ENCODE measurements around the gene HMX1. TPM values are rescaled to one million over a fixed set of nuclear protein-coding genes. Genes with fewer than 3 reads are reported as not detected.

HMX1 gene
- total RNA-seq, 1 donor, result not detected

DNA sequence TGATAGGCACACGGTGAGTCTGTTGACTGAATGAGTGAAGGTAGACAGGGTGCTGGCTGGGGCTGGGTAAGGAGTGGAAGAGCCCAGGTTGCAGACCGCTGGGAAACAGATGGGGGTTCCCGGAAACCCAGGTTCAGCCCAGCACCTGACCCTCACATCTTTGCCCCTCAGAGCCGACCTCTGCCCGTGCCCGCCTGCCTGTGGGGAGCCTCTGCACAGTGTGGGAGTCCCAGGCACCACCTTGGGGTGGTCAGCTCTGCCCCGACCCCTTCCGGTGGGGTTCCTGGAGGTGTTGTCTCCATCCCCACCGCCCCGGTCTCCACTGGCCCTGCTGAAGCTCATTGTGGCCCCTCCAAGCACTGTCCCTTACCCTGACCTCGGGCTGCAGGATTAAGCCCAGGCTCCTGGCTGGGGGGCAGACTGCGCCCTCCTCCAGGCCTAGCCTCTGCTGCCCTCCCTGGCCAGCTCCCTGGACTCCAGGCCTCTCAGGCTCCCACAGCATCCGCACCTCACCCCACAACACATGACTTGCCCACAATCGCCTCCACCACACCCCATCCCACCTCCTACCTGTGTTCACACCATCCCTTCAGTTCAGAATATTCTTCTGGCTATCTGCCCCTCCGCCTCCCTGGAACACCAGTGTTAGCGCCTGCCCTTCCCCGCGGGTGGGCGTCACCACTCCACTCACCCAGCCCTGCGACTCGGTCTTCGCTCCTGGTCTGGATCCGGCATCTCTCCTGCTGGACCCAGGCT lies 21.4 kb downstream of the HMX1 start:
- no peaks in the 10 kb centered on the region for H3K4me1 ChIP-seq (ENCODE audit: insufficient read depth, low read length)
- H3K9me3 ChIP-seq (ENCODE audit: low read depth, low read length), result no peaks in the 10 kb centered on the region
- no peak overlapping the region for H3K4me3 ChIP-seq (ENCODE audit: low read length)
- peaks cover 8% of the 10 kb centered on the region for H3K27me3 ChIP-seq (ENCODE audit: insufficient read depth, low read length)

DNA sequence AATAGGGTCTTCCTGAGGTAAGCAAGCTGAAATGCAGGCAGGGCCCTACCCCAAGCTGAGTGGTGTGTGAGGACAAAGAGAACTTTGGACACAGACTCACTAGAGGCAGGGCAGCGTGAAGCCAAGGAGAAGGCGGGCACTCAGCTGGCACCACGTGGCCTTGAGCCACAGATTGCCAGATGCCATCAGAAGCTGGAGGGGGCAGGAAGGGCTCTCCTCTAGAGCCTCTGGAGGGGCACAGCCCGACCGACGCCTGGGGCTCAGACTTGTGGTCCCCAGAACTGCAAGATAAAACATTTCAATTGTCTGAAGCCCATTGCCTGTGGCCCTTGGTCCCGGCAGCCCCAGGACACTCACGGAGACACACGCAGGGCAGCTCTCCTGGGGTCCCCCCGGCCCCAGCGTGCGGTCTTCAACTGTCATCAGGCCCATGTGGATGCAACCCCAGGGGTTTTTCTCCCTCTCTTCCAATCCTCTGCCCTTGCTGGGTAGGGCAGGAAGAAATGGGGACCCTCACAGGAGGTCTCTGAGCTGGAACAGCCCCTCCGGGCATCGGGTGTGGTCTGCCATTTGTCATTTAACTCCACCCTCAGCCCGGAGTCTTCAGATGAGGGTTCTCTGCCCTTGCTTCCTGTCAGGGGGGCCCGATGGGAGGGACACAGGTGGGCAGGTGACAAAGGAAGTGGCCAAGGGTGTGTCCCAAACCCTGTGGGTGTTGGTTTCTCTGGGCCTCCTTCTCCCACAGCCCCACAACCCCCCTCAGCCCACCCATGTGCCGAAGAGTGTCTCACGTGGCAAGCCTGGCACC lies 22.2 kb downstream of the HMX1 start:
- Histone ChIP-seq H3K4me1 (ENCODE audit: insufficient read depth, low read length) (no peaks in the 10 kb centered on the region), H3K27me3 (ENCODE audit: insufficient read depth, low read length) (peaks cover 4% of the 10 kb centered on the region), H3K9me3 (ENCODE audit: low read depth, low read length) (no peaks in the 10 kb centered on the region), H3K4me3 (ENCODE audit: low read length) (no peak overlapping the region)

DNA sequence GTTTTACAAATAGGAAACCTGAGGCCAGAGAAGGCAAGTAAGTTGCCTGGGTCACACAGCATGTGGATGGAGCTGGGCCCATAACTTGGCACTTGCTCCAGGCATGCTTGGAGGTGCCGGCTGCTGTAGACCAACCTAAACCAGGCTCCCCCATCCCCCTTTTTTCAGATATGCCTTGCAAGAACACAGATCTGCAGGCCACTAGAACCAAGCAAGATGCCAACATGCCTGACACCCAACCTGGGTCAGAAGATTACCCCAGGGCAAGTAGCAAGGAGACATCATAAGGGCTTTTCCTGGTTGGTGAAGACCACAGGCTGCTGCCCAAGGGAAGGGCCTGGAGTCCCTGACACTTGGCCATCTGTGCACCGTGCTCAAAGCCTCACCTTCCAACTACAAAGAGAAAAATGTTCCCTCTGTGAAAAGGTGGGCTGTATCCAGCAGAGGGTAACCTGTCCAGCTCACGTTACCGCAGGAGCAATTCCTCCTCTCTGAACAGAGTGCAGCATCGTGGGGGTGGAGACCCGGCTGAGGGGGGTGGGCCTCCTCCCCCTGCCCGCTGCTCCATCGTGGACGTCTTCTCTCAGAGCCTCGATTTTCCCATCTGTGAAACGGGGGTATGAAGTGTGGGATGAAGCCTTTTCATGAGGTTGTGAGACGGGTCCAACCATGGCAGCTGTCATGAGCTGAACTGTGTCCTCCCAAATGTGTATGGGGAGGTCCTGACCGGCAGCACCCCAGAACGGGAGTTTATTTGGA lies 23.0 kb downstream of the HMX1 start:
- H3K9me3 ChIP-seq (ENCODE audit: low read depth, low read length), result no peaks in the 10 kb centered on the region
- H3K4me3 ChIP-seq (ENCODE audit: low read length), result no peak overlapping the region
- H3K4me1 ChIP-seq (ENCODE audit: insufficient read depth, low read length), result no peaks in the 10 kb centered on the region
- H3K27me3 ChIP-seq (ENCODE audit: insufficient read depth, low read length), result no peaks in the 10 kb centered on the region

DNA sequence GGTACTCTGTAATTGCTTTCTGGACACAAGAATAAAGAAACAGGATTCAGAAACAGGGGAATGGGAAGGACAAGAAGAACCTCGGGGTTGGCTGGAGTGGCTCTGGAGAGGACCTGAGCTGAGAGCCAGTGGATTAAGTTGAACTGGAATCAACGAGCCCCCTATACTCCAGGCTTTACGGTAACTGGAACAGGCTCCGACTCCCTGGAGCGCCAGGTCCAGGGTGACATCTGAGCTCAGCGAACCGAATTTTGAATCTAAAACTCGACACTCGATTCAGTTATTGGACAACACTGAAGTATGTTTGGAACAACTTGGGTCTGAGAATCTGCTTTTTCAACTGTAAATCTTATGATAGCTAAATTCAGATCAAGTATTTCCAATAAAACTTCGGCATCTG lies 23.9 kb downstream of the HMX1 start:
- Histone ChIP-seq H3K4me3 (ENCODE audit: low read length) (no peak overlapping the region), H3K4me1 (ENCODE audit: insufficient read depth, low read length) (no peaks in the 10 kb centered on the region), H3K27me3 (ENCODE audit: insufficient read depth, low read length) (no peaks in the 10 kb centered on the region), H3K9me3 (ENCODE audit: low read depth, low read length) (no peaks in the 10 kb centered on the region)

DNA sequence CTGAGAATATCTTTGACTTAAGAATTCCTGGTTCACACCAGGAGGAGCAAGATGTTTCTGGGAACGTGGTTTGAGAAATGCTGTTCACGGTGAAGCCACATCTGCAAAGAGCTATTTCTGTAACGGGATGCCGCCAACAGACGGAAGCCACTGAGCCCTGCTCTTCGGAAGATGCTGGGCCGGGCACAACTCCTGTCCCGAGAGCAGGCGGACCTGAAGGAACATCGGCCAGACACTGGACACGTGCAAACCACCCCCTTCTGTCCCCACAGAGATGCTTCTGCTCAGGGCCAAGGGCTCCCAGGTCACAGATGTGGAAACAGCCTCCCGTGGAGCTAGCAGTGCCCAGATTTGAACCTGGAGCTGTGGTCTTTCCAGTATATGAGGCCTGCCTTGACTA lies 24.3 kb downstream of the HMX1 start:
- Histone ChIP-seq H3K27me3 (ENCODE audit: insufficient read depth, low read length) (no peaks in the 10 kb centered on the region), H3K4me3 (ENCODE audit: low read length) (no peak overlapping the region), H3K9me3 (ENCODE audit: low read depth, low read length) (no peaks in the 10 kb centered on the region), H3K4me1 (ENCODE audit: insufficient read depth, low read length) (no peaks in the 10 kb centered on the region)

DNA sequence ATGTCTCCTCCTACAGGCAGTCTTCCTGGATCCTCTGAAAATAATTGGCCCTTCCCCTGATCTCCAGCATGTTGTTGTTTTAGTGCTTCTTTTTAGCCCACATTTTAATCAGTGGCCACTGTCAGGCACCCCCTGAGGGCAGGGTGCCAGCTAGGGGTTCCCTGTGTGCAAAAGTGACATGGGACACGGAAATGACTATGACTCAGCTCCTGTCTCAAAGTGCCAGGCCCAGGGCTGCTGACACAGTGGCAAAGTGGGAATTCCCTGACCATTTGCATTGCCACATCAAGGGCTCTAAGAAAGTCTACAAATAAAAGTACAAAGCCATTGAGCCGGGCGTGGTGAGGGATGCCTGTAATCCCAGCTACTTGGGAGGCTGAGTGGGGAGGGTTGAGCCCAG lies 24.8 kb downstream of the HMX1 start:
- no peak overlapping the region for H3K4me3 ChIP-seq (ENCODE audit: low read length)
- no peaks in the 10 kb centered on the region for H3K27me3 ChIP-seq (ENCODE audit: insufficient read depth, low read length)
- no peaks in the 10 kb centered on the region for H3K4me1 ChIP-seq (ENCODE audit: insufficient read depth, low read length)
- no peaks in the 10 kb centered on the region for H3K9me3 ChIP-seq (ENCODE audit: low read depth, low read length)

DNA sequence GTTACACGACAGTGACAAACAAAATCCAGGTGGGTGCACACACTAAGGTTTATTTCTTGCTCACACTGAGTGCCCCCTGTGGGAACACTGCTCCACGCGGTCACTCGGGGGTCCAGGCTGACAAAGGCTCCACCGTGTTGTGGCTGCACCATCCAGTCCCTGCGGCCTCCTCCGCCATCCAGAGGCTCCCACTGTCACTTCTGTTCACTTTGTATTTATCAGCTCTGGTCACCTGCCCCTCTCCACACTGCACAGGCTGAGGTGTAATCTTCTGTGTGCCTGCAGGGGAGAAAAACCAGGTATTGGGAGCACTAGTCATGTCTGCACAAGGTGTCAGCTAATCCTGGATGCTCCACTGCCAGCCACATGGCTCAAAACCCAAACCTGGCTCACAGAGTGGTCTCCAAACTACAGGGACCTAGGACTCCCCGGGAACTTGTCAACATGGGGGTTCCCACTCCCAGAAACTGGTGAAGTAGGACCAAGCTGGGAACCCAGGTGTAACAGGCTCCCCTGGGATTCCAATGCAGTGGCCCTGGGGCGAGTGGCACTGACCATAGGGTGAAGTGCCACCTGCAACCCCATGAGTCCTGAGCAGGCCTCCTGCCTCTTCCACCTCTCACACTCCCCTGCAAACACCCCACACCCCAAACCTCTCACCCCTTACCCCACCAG lies 25.5 kb downstream of the HMX1 start:
- Histone ChIP-seq H3K27me3 (ENCODE audit: insufficient read depth, low read length) (no peaks in the 10 kb centered on the region), H3K9me3 (ENCODE audit: low read depth, low read length) (no peaks in the 10 kb centered on the region), H3K4me1 (ENCODE audit: insufficient read depth, low read length) (no peaks in the 10 kb centered on the region), H3K4me3 (ENCODE audit: low read length) (no peak overlapping the region)

DNA sequence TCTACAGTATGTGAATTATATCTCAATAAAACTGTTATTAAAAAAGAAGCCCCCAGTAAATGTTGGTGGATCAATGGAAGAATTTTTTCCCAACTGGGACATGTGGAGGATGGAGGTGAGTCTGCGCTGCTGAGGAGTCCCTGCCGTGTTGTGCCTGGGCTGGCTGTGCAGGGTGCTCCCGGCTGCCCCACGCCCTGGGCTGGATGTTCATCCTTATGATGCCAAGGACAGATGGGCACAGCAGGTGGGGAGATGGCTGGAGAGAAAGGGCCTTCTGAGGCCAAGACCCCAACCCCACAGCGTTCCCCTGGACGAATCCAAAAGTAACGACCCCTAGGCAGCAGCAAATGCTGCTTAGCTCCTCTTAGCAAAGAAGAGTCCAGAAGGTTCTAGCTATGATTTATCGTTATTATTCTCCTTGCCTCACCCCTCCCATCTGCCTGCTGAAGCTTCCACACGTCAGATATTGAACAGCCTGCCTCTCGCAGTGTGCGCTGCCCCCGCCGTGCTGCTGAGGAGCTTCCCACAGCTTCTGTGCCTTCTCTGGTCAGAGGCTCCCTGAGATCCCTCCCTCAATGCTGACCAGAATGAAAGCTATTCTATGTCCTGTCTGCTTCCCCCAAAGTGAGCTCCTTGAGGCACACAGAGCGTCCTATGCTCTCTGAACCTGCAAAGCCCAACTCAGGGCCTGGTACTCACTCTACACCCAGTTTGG lies 26.5 kb downstream of the HMX1 start:
- Histone ChIP-seq H3K4me1 (ENCODE audit: insufficient read depth, low read length) (no peaks in the 10 kb centered on the region), H3K4me3 (ENCODE audit: low read length) (no peak overlapping the region), H3K9me3 (ENCODE audit: low read depth, low read length) (no peaks in the 10 kb centered on the region), H3K27me3 (ENCODE audit: insufficient read depth, low read length) (no peaks in the 10 kb centered on the region)

DNA sequence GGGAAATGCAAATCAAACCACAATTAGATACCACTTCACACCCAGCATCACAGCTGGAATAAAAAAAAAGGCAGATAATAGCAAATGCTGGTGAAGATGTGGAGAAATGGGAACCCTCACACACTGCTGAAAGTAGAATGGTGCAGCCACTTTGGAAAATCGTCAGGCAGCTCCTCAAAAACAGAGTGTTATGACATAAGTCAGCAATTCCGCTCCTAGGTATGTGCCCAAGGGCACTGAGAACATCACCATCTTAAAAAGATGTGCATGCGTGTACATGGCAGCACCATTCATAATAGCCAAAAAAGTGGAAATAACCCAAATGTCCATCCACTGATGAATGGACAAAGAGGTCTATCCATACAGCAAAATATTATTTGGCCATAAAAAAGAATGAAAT lies 28.0 kb downstream of the HMX1 start:
- no peaks in the 10 kb centered on the region for H3K4me1 ChIP-seq (ENCODE audit: insufficient read depth, low read length)

DNA sequence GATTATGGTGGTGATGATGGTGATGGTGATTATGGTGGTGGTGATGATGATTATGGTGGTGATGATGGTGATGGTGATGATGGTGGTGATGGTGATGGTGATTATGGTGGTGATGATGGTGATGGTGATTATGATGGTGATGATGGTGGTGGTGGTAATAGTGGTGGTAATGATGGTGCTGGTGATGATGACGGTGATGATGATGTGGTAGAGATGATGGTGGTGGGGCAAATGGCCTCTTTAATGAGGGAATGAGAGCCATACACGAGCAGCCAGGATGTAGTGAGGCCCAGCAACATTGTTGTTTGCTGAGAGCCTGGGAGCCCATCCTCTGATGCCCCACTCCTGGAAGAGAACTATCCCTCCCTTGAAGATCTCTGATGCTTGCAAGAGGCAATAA lies 29.0 kb downstream of the HMX1 start:
- Histone ChIP-seq H3K4me1 (ENCODE audit: insufficient read depth, low read length) (no peaks in the 10 kb centered on the region), H3K9me3 (ENCODE audit: low read depth, low read length) (no peaks in the 10 kb centered on the region), H3K27me3 (ENCODE audit: insufficient read depth, low read length) (no peaks in the 10 kb centered on the region), H3K4me3 (ENCODE audit: low read length) (no peak overlapping the region)

More for the DNA sequence above, 28.0 kb downstream of the HMX1 start:
- Histone ChIP-seq H3K9me3 (ENCODE audit: low read depth, low read length) (no peaks in the 10 kb centered on the region), H3K4me3 (ENCODE audit: low read length) (no peak overlapping the region), H3K27me3 (ENCODE audit: insufficient read depth, low read length) (no peaks in the 10 kb centered on the region)

DNA sequence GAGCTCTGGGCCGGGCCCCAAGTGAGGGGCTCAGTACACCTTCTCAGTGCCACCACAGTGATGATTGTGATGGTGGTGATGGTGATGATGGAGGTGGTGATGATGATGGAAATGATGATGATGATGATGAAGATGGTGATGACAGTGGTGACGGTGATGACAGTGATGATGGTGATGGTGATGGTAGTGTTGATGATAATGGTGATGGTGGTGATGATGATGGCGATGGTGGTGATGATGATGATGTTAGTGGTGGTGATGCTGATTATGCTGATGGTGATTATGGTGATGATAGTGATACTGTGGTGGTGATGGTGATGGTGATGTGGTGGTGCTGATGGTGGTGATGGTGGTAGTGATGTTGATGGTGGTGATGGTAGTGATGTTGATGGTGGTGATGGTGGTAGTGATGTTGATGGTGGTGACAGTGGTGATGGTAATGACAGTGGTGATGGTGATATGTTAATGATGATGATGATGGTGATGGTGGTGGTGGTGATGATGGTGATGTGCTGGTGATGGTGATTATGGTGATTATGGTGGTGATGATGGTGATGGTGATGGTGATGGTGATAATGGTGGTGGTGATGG lies 29.9 kb downstream of the HMX1 start:
- Histone ChIP-seq H3K4me3 (ENCODE audit: low read length) (no peak overlapping the region), H3K27me3 (ENCODE audit: insufficient read depth, low read length) (no peaks in the 10 kb centered on the region), H3K4me1 (ENCODE audit: insufficient read depth, low read length) (no peaks in the 10 kb centered on the region), H3K9me3 (ENCODE audit: low read depth, low read length) (no peaks in the 10 kb centered on the region)

DNA sequence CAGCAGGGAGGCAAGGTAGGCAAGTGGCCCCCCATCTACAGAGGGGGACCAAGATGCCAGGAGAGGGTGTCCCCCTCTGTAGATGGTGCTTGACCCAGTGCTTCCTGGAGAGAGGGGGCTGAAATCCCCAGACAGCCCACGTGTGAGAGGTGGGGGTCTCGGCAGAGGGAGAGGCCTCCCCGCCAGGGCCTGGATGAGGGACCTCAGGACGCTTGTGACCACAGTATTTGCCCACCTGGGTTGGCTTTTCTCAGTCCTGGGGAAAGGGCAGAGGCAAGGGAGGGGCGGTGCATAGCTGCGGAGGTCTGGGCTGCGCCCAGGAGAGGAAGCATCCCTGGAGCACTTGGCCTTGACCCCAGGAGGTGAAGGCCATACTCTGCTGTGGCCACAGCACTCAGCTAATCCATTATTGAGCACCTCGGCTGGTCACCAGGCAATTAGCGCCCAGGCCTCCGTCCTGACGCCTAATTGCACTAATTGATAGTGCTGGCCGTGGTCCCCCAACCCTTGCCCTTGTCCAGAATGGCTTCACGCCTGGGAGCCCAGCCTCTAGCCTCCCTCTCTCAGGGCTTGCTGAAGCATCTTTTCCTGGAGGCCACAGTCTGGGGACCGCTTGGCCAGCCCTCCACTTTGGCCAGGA lies 30.7 kb downstream of the HMX1 start:
- Histone ChIP-seq H3K27me3 (ENCODE audit: insufficient read depth, low read length) (no peaks in the 10 kb centered on the region), H3K4me1 (ENCODE audit: insufficient read depth, low read length) (no peaks in the 10 kb centered on the region), H3K4me3 (ENCODE audit: low read length) (no peak overlapping the region), H3K9me3 (ENCODE audit: low read depth, low read length) (no peaks in the 10 kb centered on the region)

DNA sequence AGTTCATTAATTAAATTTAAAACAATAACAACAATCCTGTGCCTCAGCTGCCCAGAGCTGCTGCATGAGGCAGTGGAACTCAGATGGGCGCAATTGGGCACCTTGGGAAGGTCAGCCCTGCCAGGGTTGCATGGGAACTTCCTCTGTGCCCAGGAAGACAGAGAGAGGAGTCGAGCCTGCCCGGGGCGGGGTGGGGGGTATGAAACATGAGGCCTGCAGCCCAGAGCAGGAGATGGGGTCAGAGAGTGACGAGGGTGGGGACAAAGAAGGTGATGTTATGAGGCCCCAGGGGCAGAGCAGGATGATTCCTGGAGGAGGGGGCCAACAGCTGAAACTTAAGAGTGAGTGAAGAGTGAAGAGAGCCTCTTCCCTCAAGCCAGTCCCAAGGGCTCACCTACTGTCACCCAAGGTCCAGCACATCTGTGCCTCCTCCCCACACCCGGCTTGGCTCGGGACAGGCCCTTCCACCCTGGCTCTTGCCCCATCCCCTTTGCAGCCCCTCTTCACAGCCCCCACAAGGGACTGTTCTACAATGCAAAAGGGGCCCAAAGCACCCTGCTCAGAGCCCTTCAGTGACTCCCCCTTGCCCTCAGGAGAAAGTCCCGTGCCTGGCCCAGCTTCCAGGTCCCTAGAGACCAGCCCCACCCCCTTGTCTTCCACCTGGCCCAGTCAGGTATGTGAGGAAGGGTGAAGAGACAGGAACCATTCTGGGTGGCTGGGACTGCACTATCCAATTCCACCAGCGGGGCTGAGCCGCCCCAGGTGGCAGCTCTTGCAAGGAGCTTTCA lies 31.4 kb downstream of the HMX1 start:
- no peaks in the 10 kb centered on the region for H3K9me3 ChIP-seq (ENCODE audit: low read depth, low read length)
- H3K4me3 ChIP-seq (ENCODE audit: low read length), result no peak overlapping the region
- H3K27me3 ChIP-seq (ENCODE audit: insufficient read depth, low read length), result no peaks in the 10 kb centered on the region

More for the DNA sequence above, 31.4 kb downstream of the HMX1 start:
- no peaks in the 10 kb centered on the region for H3K4me1 ChIP-seq (ENCODE audit: insufficient read depth, low read length)
